T-helper 1 cell treated with Interleukin-12 subunit alpha and Interleukin-12 subunit beta and Interleukin-4 antibody, amounts not matched to agents 30 μg/mL and 1 μg/mL, for 36 hours (primary cell): ENCODE results near the gene SLC22A4.

ENCODE experiments used
- H3K27ac Mint-ChIP-seq: one replicate; pipeline ENCODE4 v1.8.0; 2021; ENCODE audit warnings: mild to moderate bottlenecking, mixed read lengths
- H3K27me3 Mint-ChIP-seq: one replicate; pipeline ENCODE4 v1.8.0; 2021; ENCODE audit warnings: low read depth, mixed read lengths
- H3K36me3 Mint-ChIP-seq: one replicate; pipeline ENCODE4 v1.8.0; 2021; ENCODE audit warnings: low read depth, mixed read lengths
- H3K4me1 Mint-ChIP-seq: one replicate; pipeline ENCODE4 v1.8.0; 2021; ENCODE audit warnings: low read depth, mixed read lengths
- H3K4me3 Mint-ChIP-seq: one replicate; pipeline ENCODE4 v1.8.0; 2021; ENCODE audit warnings: mild to moderate bottlenecking, moderate library complexity, mixed read lengths
- H3K9me3 Mint-ChIP-seq: one replicate; pipeline ENCODE4 v1.8.0; 2021; ENCODE audit warnings: mixed read lengths

SLC22A4 gene

DNA sequence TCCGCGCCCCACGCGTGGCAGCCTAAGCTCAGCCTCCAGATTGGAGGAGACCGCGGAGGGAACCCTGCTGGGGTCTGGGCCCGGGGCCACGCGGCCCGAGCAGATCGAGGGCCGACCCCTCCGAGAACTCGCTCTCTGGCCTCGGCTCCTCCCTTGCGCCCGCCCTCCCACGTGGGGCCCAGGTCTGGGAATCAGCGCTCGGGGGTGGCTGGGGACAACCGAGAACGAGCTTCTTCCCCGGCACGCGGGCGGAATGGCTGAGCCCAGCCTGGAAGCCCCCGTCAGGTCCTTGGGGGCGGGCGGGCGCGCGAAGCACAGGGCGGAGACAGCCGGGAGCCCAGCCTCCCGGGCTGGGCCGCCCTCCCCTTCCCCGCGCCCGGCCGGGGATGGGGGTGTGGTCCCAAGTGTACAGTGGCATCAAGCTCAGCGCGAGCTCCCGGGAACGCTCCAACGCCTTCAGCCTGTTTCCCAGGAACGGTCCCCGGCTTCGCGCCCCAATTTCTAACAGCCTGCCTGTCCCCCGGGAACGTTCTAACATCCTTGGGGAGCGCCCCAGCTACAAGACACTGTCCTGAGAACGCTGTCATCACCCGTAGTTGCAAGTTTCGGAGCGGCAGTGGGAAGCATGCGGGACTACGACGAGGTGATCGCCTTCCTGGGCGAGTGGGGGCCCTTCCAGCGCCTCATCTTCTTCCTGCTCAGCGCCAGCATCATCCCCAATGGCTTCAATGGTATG is at the start of gene SLC22A4:
SLC22A4 (plus strand) TSS at position 403 of the 736 bp plus-strand sequence; CDS start at position 626, 223 bp downstream.
- H3K27me3 Mint-ChIP-seq: peaks cover 9% of the 10 kb centered on the region
- H3K4me3 Mint-ChIP-seq: peak within 1 kb of the TSS; percentile 90
- H3K36me3 Mint-ChIP-seq: no peaks in the 10 kb centered on the region
- peak within 1 kb of the TSS; percentile 63 for H3K27ac Mint-ChIP-seq
- H3K9me3 Mint-ChIP-seq: no peaks in the 10 kb centered on the region
- peaks cover 26% of the 10 kb centered on the region for H3K4me1 Mint-ChIP-seq

DNA sequence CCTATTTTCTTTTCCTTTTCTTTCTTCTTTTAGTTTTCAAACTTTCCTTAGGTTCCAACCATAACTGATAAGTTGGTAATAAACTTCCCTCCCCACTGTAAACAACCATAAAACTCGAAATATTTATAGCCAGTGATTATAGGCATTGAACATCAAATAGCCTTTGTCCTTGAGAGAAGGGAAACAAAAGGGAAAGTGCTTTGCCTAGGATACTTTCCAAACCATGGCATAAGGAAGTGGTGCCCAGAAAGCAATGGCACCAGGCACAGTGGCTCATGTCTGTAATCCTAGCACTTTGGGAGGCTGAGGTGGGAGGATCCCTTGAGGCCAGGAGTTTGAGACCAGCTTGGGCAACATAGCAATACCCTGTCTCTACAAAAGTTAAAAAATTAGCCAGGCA is 48.6 kb upstream of the SLC22A4 start:
- Mint-ChIP-seq H3K27me3 (peaks cover 46% of the 10 kb centered on the region), H3K4me1 (no peaks in the 10 kb centered on the region), H3K27ac (no peak overlapping the region), H3K4me3 (no peak overlapping the region), H3K9me3 (peaks cover 35% of the 10 kb centered on the region), H3K36me3 (peaks cover 7% of the 10 kb centered on the region)

DNA sequence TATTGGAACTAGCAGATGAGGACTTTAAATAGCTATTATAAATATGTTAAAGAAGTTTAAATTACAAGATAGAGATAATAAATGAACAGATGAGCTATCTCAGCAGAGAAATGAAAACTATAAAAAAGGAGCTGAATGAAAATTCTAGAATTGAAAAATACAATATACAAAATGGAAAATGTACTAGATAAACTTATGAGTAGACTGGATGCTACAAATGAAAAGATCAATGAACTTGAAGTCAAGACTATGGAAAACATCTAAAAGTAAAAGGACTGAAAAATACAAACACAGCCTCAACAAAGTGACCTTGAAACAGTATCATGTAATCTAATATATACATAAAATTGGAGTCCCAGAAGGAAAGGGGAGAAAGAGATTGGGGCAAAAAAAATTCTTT is 47.4 kb upstream of the SLC22A4 start:
- Mint-ChIP-seq H3K27me3 (peaks cover 47% of the 10 kb centered on the region), H3K9me3 (peaks cover 35% of the 10 kb centered on the region), H3K4me1 (no peaks in the 10 kb centered on the region), H3K27ac (no peak overlapping the region), H3K36me3 (peaks cover 7% of the 10 kb centered on the region), H3K4me3 (no peak overlapping the region)

DNA sequence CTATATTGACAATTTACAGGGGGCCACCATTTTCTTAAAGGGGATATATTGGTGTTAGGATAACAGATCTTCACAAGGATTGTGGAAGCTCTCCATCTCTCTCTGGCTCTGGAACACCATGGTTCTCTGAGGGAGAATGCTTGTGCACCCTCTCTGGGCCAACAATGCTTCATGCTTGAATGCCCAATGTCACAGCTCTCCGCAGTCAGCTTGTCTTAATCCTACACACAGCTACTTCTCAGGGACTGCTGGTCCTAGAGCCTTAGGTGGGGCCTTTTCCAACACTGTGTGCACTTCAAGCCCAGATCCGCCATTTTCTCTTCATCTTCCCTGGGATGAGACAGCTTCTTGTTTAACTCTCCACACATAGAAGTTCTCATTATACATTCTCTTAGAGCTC is 43.6 kb upstream of the SLC22A4 start:
- Mint-ChIP-seq H3K4me1 (no peaks in the 10 kb centered on the region), H3K9me3 (peaks cover 14% of the 10 kb centered on the region), H3K4me3 (no peak overlapping the region), H3K27me3 (peaks cover 31% of the 10 kb centered on the region), H3K36me3 (peaks cover 2% of the 10 kb centered on the region), H3K27ac (no peak overlapping the region)

DNA sequence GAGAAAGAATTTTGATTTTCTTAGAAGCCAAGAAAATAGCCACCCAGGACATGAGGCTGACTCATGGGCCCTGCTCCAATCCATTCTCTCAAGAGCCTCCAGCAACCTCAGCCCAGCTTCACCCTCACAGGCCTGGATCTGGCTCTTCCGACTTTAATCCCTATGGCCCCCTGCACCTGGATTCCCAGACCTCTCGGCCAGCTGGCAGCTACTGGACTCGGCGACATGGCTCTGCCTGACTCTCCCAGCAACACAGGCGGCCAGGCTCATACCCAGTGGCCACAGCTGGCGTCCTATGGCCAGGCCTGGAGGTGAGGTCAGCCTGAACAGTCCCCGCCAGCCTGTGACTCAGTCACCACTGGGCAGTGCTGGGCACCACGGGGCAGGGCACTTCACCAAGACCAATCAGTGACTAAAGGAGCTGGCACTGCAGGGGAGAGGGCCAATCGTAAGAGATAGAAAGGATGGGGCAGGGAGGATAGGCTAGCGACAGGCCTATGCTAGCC is 42.9 kb upstream of the SLC22A4 start:
- Mint-ChIP-seq H3K4me1 (no peaks in the 10 kb centered on the region), H3K4me3 (no peak overlapping the region), H3K27me3 (peaks cover 31% of the 10 kb centered on the region), H3K36me3 (peaks cover 2% of the 10 kb centered on the region), H3K27ac (no peak overlapping the region), H3K9me3 (peaks cover 9% of the 10 kb centered on the region)

DNA sequence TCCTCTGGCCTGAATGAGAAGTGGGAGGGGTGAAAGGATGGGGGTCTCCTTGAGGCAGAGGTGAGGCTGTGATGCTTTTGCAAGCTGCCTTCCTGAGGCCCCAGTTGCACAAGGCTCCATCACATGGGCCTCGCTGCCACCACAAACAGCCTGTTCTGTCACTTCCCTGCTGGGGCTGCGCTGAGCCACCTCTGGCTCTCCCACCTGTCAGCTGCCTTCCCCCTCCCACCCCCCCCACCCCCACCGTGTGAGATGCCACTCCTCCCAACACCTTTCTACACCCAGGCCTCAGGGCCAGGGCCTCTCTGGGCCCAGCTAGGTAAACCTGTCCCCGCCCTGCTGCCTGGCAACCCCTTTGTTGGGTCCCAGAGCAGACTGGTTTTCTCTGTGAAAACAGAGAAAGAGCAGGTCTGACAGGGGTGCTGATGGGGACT is 41.2 kb upstream of the SLC22A4 start:
- no peaks in the 10 kb centered on the region for H3K9me3 Mint-ChIP-seq
- no peaks in the 10 kb centered on the region for H3K4me1 Mint-ChIP-seq
- peaks cover 34% of the 10 kb centered on the region for H3K27me3 Mint-ChIP-seq
- H3K4me3 Mint-ChIP-seq: no peak overlapping the region
- peaks cover 2% of the 10 kb centered on the region for H3K36me3 Mint-ChIP-seq
- no peak overlapping the region for H3K27ac Mint-ChIP-seq

DNA sequence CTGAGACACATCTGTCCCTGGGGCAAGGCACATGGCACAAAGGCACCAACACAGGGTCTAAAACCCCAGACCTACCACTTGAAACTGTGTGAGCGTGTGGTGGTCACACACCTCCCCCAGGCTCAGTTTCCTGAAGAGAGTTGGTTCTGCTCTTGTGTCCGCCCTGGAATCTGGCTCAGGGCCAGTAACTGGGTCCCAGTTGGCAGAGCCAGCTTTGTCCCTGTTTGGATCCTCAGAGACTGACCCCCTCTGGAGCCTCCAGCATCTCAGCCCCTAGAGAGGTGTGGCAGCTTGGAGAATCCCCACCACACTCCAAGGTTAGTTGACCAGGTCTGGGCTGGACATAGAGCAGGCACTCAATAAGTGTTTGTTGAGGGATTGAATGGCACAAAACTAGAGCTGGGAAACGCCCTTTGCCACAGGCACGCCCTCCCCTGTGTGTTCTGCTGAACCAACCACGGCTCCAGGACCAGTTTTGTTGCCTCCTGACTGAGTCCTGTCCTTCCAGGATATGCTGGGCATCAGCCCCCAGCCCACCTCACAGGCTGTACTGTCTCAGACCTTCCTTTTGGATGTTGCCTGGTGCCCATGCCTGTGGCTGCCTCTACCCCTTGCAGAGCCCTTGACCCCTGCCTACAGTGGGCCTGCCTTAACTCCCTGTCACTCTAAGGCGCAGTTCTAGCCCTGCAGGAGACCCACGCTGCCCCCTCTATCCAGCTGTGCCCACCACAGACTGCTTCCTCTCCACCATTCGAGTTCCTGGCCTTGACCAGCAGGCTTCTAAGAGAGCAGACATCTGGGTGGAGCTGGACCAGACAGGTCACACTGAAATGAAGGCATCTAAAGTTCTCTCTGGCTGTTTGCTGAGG is 40.5 kb upstream of the SLC22A4 start:
- Mint-ChIP-seq H3K4me1 (no peaks in the 10 kb centered on the region), H3K9me3 (no peaks in the 10 kb centered on the region), H3K27ac (no peak overlapping the region), H3K27me3 (peaks cover 38% of the 10 kb centered on the region), H3K4me3 (no peak overlapping the region), H3K36me3 (peaks cover 2% of the 10 kb centered on the region)

DNA sequence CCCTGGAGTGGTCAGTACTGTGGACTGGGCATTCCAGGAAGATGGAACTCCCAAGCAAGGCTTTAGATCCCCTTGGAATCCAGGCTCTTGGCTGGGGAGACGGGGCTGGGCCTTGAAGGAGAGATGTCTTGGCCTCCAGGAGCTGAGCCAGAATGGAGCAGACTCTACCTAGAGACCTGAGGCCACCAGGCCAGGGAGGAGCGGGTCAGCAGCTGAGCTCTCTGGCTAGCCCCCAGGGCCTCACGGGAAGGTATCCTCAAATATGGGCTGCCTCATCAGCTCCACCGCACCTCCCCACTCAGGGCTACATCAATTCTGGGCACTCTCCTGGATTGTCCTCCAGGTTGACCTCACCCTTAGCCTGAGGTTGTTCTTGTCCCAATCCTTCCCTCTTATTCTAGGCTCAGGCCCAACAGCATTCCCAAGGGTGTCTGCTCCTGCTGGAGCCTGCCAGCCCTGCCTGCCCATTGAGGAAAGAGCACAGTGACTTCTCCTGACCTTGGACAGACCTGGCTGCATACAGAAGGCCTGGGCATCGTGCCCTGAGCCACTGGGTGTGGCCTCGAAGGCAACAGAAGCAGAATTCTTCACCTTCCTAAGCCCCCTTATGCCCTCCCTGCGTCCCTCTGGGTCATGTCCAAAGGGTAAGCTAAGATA is 39.7 kb upstream of the SLC22A4 start:
- no peaks in the 10 kb centered on the region for H3K9me3 Mint-ChIP-seq
- no peak overlapping the region for H3K4me3 Mint-ChIP-seq
- no peaks in the 10 kb centered on the region for H3K4me1 Mint-ChIP-seq
- no peak overlapping the region for H3K27ac Mint-ChIP-seq
- peaks cover 38% of the 10 kb centered on the region for H3K27me3 Mint-ChIP-seq
- peaks cover 2% of the 10 kb centered on the region for H3K36me3 Mint-ChIP-seq

DNA sequence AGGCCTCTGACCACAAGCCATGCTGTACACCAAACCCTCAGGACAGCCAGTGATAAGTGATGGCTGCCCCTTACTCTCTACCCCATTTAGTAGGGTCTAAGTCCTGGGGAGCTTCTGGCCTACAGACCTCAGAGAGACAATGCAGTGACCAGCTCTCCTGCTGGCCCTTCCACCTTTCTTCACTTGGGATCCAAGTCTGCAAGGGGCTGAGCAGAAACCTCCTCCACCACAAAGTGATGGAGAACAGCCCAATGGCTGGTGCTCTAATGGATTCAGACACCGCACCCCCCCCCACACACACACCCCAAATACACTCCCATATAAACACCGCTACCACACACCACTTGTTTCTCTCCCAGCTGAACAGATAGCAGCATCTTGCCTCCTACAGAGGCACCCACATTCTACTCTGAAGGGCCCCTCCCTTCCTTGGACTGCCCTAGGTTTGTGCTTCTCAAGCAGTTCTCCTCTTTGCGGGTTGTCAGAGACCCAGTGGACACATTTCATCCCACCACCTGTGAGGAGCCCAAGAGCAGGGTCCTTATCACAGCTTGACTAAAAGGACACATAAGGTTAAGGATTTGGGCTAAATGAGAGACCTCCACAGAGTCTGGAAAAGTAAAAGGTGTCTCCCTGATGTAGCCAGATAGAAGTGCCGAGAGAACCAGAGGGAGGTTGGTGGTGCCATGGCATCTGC is 38.0 kb upstream of the SLC22A4 start:
- no peak overlapping the region for H3K27ac Mint-ChIP-seq

DNA sequence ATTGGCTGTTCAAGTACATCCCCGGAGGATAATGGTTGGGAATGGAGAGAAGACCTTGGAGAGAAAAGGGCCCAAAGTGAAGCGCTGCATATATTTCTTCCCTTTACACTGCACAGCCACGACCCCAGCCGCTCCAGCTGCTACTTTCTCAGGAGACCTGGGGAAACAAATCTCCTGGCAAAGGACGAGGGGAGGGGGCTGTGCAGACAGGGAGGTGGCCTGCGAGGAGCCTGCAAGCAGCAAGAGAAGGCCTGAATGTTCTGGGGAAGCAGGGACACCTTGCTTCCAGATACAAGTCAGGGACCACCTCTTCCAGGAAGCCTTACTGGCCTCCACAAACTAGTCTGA is 37.4 kb upstream of the SLC22A4 start:
- peaks cover 9% of the 10 kb centered on the region for H3K4me1 Mint-ChIP-seq
- peaks cover 31% of the 10 kb centered on the region for H3K27me3 Mint-ChIP-seq
- H3K4me3 Mint-ChIP-seq: no peak overlapping the region
- no peak overlapping the region for H3K27ac Mint-ChIP-seq
- peaks cover 2% of the 10 kb centered on the region for H3K36me3 Mint-ChIP-seq
- no peaks in the 10 kb centered on the region for H3K9me3 Mint-ChIP-seq

More for the DNA sequence above, 38.0 kb upstream of the SLC22A4 start:
- peaks cover 31% of the 10 kb centered on the region for H3K27me3 Mint-ChIP-seq
- peaks cover 2% of the 10 kb centered on the region for H3K36me3 Mint-ChIP-seq
- no peaks in the 10 kb centered on the region for H3K9me3 Mint-ChIP-seq
- H3K4me1 Mint-ChIP-seq: peaks cover 9% of the 10 kb centered on the region
- no peak overlapping the region for H3K4me3 Mint-ChIP-seq

DNA sequence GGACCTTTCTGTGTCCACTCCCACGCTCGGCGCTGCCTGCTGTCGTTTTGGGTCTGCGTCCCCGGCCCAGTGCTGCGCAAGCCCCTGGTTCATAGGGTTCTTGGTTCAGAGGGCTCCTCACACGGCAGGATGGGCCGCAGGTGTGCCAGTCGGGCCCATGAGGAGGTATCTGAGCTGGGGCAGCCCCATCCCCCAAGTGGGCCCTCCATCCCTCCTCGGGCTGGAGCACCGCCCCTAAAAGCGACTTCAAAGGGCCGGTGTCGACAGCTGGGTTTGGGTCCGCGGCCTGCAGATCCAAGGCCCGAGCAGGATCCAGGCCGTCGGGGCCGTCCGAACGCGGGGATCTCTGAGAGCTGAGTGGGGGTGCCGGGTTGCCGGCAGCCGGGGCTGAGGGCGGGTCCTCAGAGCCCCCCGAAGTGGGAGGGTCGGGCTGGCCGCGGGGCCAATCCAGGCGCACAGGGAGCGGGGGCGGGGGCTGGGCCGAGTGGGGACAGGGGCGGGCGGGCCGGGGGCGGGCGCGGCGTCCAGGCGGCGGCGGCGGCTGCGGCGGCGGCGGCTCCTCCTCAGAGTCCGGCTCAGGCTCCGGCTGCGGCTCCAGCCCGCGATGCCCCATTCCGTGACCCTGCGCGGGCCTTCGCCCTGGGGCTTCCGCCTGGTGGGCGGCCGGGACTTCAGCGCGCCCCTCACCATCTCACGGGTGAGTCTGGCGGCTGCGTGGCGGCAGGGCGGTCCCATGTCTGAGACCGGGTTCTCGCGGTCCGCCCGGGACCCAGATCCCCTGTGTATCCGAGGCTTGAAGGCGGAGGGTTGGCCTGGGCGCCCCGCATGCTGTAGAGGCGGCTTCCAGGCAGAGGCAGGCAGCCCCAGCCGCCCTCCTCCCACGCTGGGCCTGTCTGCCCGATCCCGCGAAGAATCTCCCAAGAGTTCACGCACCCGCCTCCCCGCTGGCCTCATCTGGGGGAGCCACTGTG is 36.8 kb upstream of the SLC22A4 start, which contains the start of gene PDLIM4:
PDLIM4 (plus strand) TSS at position 566 of the 971 bp plus-strand sequence; CDS start at position 605, 39 bp downstream.
- Mint-ChIP-seq H3K4me3 (no peak within 1 kb of the TSS), H3K27ac (no peak within 1 kb of the TSS), H3K9me3 (no peaks in the 10 kb centered on the region), H3K36me3 (peaks cover 2% of the 10 kb centered on the region), H3K4me1 (peaks cover 9% of the 10 kb centered on the region), H3K27me3 (peaks cover 31% of the 10 kb centered on the region)

DNA sequence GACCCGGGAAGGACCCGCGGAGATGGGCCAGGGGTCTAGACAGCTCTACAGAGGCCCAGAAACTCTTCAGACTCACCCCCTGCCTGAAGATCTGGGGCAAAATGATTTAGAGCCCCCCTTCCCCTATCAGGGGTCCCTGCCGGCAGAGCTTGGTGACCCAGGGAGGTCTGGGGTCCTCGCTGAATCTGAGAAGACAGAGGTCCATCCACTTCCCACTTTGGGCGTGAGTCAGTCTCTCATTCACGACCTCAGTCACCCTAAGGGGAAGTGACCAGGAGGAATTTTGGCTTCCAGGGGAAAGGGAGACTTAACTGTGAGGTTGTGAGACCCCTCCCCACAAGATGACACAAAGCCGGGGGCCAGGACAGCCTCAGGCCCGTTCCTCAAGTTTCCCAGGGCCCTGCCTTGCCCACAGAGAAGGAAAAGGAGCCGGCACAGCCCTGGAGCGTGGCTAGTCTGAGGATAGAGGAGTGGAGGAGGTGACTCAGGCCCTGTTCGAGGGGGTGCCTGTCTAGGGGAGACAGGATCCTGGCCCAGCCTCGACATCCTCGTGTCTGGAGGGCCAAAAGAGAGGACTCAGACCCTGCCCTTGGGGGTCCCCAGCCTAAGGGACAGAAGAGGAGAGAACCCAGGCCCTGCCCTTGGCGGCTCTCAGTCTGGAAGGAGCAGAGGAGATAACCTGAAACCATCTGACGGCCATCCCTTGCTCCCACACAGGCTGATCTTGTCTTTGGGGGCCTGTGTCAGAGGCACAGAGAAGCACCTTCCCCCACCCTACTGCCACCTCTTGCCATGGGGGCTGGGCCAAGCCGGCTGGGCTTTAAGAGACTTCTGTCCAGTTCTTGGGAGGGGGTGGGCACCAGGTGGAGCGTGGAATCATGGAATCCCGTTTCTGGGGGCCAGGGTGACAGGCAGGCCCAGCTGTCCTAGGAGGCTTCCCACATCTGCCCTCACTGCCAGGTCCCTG is 35.8 kb upstream of the SLC22A4 start:
- H3K4me3 Mint-ChIP-seq: no peak overlapping the region
- peaks cover 9% of the 10 kb centered on the region for H3K4me1 Mint-ChIP-seq
- H3K9me3 Mint-ChIP-seq: no peaks in the 10 kb centered on the region
- H3K27me3 Mint-ChIP-seq: peaks cover 31% of the 10 kb centered on the region
- no peak overlapping the region for H3K27ac Mint-ChIP-seq
- H3K36me3 Mint-ChIP-seq: peaks cover 2% of the 10 kb centered on the region
